GM21526 (cell line): ENCODE results near the gene ACVRL1.

Experiments used
- ATAC-seq: cut with Tn5 transposase; IDR thresholded peaks from one replicate; pipeline ENCODE4 v1.9.1; 2021; ENCODE audit warnings: moderate library complexity; ENCODE audit not compliant: unreplicated experiment, low FRiP score

ACVRL1 gene

GRCh38 chr12:51913071-51914033 lies 6.0 kb downstream of the ACVRL1 start:
- ATAC-seq, result no peak

GRCh38 chr12:51914034-51914923 lies 7.0 kb downstream of the ACVRL1 start:
- no peak for ATAC-seq

DNA sequence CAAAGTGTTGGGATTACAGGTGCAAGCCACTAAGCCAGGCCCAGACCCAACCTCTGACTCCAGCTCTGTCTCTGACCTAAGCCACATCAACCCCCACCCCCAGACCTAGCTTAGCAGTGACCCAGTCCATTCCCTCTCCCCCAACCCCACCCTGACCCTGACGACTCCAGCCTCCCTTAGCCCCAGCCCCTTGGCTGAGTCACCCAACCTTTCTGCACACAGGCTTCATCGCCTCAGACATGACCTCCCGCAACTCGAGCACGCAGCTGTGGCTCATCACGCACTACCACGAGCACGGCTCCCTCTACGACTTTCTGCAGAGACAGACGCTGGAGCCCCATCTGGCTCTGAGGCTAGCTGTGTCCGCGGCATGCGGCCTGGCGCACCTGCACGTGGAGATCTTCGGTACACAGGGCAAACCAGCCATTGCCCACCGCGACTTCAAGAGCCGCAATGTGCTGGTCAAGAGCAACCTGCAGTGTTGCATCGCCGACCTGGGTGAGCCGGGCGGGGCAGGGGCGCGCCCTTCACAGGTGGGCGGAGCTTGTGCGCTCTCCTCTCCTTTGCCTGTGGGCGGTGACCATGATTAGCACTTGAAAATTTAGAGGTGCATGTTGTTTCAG lies 7.8 kb downstream of the ACVRL1 start:
- ATAC-seq, result no peak

DNA sequence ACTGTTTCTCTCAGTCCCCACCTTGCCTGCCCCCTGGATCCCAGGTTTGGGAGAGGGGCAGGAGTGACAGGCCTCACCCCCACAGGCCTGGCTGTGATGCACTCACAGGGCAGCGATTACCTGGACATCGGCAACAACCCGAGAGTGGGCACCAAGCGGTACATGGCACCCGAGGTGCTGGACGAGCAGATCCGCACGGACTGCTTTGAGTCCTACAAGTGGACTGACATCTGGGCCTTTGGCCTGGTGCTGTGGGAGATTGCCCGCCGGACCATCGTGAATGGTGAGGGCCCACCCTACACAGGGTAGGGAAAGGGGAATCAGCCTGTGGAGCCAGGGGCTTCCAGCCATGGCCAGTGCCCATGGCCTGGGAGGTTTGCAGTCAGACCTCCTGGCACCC lies 8.6 kb downstream of the ACVRL1 start:
- no peak for ATAC-seq

- no peak for ATAC-seq
Observed at GRCh38 chr12:51917041-51917590, 9.8 kb downstream of the ACVRL1 start.

DNA sequence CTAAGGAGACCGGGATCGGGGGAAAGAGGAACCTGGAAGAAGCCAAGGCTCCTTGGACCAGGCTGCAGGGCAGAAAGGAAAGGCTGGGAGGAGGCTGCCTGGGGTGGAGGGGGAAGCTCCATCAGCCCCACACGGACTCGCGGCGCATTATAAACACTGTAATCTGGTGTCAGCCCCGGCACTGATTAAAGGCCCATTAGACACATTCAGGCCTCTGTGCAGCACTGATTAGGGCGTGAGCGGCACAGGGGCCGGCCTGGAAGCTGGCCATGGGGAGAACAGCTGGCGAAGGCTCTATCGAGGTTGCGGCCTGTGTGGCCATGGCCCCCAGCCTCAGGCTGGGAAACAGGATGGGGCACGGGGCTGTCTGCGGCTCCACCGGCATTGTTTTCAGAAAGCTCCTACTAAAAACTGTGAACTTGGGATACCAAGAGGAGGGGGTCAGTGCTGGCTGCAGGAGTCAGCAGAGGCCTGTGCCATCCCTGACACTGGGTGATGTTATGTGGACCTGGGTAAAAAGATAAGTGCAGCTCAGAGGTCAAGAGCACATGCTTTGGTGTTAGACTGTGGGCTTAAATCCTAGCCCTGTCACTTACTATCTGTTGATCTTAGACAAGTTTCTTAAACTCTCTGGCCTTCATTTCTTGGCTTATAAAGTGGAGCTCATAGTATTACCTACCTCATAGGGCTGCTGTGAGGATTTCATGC lies 10.6 kb downstream of the ACVRL1 start:
- ATAC-seq, result no peak

DNA sequence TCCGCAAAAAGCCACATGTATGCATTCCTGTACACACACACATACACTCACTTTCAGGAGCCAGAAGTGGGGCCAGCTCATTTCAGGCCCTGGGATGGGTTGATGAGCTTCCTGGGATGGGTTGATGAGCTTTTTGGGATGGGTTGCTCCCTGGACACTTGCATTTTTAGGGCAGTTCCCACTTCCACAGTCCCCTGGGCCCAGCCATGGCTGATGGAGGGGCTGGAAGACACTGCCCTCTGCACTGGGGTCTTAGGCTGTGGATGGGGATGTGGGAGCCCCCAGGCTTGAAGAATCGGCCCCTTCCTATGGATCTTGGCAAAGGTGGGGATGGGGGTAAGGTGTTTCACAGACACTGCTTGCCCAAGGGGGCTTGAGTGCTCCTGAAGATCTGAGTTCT lies 12.7 kb downstream of the ACVRL1 start:
- ATAC-seq, result no peak

DNA sequence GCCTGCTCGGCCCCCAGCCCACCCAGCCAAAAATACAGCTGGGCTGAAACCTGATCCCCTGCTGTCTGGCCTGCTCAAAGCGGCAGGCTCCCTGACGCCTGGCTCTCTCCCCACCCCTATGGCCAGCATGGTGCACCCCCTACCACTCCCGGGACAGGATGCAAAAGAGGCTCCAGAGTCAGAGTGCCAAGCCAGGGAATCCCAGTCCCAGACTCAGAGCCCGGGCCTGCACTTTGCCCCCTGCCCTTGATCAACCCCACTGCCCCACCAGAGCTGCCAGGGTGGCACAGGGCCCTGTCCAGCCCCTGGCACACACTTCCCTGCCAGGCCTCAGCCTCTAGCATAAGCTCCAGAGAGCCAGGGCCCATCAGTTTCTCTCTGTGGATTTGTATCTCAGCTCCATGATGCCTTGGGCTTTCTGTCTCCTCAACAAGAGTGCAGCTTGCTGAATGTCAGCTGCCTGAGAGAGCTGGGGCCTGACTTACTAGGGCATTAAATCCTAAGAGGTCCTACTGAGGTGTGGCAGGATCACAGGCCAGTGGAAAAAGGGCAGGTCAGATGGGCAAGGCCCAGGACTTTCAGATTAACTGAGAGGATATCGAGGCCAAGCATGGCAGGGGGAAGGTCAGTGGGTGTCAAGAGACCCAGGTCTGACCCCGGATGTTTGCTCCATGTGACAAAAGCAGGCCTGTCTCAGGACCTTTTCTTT lies 13.9 kb downstream of the ACVRL1 start:
- no peak for ATAC-seq

- no peak for ATAC-seq
Observed at GRCh38 chr12:51922146-51922545, 14.8 kb downstream of the ACVRL1 start.

DNA sequence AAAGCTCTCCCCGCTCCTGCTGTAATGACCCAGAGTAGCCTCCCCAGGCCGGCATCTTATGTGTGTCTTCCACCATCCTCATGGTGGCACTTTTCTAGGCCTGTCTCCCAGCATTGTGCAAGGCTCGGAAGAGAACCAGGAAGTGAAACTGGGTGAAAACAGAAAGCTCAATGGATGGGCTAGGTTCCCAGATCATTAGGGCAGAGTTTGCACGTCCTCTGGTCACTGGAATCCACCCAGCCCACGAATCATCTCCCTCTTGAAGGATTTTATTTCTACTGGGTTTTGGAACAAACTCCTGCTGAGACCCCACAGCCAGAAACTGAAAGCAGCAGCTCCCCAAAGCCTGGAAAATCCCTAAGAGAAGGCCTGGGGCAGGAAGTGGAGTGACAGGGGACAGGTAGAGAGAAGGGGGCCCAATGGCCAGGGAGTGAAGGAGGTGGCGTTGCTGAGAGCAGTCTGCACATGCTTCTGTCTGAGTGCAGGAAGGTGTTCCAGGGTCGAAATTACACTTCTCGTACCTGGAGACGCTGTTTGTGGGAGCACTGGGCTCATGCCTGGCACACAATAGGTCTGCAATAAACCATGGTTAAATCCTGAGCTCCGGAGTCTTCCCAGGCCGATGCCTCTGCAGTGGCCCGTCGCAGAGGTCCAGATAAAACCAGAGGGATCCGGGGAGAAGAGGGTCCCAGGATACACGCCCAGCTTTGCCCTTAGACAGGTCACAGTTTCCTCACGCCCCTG lies 15.6 kb downstream of the ACVRL1 start:
- ATAC-seq, result no peak

DNA sequence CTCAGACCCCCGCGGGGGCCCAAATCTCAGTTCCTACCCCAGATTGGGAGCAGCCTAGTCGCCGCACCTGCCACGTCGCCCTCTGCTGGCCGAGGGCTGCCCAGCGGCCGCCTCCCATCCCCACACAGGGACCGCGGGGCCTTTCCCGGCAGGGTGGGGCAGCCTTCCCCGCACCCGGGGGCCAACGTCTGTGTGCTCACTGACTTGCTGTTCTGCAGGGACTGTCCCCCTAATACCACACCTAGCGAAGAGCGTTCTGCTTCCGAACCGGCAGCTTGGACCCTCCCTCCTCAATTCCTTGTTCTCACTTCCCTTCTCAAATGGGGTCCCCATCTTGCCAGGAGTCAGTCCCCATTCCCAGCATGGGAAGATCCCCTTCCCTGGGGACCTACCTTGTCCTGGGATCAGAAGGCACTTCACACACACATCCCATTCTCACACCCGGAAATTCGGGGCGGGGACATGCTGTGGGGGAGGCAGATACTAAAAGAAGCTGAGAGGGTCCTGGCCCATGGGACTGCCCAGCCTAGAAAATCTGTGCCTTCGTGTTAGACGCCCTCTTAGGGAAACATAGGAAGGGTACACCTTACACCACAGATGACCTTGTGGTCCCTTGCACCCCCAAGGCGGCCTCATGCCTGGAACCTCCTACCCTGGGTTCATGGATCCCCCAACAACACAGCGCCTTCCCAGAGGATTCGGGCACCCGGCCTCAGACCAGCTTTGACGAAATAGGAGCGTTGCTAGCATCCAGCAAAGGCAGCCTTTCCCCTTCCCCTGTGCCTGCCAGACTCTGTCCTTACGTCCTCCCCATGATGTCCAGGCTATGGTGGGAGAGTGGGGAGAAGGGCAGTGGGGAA lies 16.4 kb downstream of the ACVRL1 start:
- ATAC-seq, result no peak

- ATAC-seq, result no peak
Observed at GRCh38 chr12:51924551-51925319, 17.4 kb downstream of the ACVRL1 start.

GRCh38 chr12:51925346-51926063 lies 18.2 kb downstream of the ACVRL1 start:
- ATAC-seq, result no peak

DNA sequence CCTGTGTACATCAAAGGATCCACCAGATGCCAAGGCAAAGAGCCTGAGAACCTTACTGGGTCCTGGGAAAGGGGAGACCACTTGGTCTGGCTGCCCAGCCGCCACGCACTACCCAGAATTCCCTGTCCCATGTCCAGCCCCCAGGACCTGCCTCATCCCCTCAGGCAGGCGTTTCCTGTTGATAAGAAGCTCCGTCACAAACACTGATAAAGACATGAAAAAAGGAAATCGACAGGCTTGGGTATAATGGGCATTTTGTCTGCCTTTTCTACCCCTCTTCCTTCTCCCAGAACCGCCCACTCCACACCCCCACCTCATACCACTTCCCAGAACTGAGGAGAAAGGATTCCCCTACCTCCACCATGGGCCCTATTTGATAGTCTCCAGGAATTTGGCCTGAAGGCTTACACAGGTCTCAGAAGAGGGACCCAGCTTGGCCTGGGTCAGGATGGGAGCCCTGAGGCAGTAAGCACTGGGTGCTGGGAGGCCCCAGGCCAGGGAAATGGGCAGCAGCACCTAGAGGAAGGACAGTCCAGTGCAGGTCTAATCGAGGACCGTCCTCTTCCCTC lies 18.8 kb downstream of the ACVRL1 start:
- no peak for ATAC-seq

DNA sequence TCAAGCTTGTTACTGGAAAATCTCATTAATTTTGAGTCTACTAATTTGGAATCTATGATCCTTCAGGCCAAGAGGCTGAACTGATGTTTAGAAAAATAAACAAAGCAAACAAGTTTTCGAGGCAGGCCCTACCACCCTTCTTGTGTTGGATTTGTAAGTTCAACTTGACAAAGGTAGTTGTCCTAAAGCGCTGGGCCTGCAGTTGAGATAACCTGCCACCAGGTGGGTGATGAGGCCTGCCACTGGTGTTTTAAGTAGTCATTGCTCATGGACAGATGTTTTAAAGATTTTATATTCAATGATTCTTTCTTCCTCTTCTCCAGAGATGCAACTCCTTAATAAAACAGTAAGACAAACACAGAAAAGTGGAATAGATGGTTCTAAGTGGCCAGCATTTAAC lies 19.4 kb downstream of the ACVRL1 start:
- ATAC-seq, result no peak
